Measurements from ENCODE around the gene PEPD.

DNA sequence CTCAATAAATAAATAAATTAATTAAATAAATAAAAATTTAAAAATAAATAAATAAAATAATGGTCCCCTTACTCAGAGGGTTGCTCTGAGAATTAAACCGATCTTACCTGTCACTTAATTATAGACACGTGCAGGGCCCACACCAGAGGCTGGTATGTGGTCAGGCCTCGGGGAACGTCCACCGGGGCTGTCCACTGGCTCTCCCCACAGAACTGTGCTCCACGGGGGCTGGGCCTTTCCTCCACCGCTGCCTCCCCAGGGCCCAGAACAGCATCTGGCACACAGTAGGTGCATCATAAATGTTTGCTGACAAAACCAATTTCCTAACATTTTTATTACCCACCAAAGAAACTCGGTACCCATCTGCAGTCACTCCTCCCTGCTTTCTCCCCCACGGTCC is 78.9 kb downstream of the PEPD start:
- TF ChIP-seq CTCF (IDR thresholded peaks at IDR 0.05 in 4 of 5, conservative IDR thresholded peaks at IDR 0.05 in 1 of 5) (no peak), POLR2A (IDR thresholded peaks at IDR 0.05) (no peak)
